GM18507 (cell line): ENCODE measurements around the gene DSTYK.

Experiments
- DNase-seq: peaks from one replicate; pipeline ENCODE4 v3.0.0; 2011; ENCODE audit warnings: low read depth; ENCODE audit not compliant: insufficient read length; ENCODE audit errors: extremely low spot score
- FAIRE-seq: peaks from 2 replicates; lab custom pipeline; 2011; peaks lifted over from hg19 to GRCh38; lab: Jason Lieb, UNC

The DSTYK gene

DNA sequence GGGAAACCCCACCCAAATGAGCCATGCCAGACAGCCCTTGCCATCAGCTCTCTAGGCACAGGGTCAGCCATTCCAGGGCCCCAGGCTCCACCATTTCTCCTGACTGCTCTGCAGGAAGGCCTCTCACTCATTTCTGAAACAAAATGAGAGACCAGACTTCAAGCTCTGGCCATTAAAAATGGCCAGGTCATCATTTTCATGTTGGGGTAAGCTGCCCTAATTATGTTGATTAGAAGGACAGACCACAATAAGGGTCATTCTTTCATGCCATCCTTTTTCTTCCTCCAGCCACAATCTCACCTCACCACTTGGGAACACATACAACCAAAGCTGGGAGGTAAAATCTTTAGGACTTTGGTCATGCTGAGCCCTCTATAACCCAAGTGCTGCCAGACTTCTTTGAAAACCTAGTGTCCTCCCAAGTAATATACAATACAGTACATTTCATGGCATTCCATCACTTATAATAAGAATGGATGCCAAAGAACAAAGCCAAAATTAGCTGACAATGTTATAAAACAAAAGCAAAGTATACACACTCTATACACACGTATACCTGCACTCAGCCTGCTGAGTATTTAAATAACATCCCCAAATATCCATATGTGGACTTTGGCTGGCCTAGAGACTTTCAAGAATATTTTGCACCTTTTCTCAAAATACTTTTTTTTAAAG, 67.3 kb downstream of the DSTYK start:
- FAIRE-seq (no peak), DNase-seq (no peak)

DNA sequence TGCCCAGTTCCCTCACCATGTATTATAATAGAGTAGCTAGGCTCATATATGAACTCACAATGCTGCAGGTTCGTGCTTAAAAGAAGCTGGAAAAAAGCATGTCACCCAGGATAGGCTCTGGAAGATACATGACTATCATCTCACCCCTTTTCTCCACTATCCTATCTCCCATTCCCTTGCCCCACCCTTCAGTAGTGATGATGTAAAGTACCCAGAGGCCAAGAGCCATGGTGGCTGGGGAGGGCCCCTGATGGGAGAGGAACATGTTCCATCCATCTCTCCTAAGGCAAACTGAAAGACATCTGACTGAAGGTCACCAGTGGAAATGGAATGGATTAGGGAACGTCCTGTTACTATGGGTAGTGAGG, 69.4 kb downstream of the DSTYK start:
- DNase-seq (no peak), FAIRE-seq (no peak)

DNA sequence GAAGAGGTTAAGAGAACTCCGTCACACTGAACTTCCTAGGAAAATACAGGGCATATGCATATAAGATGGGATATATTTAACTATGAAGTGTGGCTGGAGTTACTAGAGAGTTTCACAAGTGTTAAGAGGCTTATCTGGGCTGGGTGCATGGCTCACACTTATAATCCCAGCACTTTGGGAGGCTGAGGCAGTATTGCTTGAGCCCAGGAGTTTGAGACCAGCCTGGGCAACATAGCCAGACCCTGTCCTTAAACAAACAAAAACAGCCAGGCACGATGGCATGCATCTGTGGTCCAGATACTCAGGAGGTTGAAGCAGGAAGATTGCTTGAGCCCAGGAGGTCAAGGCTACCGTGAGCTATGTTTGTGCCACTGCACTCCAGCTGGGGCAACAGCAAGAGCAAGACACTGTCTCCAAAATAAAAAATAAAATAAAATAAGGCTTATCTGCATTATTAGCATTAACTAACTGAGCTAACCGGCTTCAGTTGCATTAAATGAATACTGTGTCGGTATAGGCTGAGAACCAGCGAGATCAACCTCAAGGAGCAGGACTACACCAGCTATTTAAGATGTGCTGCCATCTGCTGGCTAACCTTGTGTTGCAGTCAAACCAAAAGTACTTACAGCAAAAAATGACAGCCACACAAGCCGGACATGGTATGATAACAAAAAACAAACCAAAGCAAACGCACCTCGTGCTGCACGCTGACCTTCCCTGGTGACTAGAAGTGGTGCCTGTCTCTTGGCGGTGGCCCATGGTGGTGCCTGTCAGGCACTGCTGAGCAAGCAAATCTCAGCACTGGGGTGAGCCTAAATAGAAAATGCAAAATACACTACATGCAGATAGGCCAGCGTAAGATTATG, 70.0 kb downstream of the DSTYK start:
- DNase-seq (peak; percentile 32), FAIRE-seq (peak; percentile 58)

DNA sequence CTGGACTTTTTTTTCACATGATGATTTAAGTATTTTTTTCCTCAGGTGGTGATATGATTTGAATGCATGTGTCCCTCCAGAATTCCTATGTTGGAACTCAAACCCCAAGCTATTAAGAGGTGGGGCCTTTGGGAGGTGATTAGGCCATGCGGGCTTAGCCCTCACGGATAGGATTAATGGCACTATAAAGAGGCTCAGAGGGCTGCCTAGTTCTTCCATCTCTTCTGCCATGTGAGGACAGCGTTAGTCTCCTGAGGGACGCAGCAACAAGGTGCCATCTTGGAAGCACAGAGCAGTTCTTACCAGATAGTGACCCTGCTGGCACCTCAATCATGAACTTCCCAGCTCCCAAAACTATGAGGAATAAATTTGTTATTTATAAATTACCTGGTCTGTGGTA, 71.4 kb downstream of the DSTYK start:
- DNase-seq, result no peak
- no peak for FAIRE-seq

DNA sequence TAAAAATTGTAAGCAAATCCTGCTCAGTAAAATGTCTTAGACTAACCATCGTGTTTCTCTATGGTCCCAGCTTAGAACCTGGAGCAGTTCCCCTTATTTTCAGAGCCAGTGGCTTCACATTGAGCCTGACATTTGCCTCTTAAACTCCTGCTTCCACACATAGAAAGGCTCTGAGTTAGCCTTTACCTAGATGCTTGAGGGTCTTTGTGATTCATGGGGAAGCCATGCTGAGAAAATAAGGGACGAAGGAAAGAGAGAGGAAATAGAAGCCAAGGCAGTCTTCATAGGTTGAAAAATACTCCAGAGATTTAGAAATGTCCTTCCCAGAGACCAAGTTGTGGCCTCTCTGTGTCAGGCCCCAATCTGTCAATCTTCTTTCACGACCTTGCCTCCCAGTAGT, 73.6 kb downstream of the DSTYK start:
- FAIRE-seq (no peak), DNase-seq (no peak)

DNA sequence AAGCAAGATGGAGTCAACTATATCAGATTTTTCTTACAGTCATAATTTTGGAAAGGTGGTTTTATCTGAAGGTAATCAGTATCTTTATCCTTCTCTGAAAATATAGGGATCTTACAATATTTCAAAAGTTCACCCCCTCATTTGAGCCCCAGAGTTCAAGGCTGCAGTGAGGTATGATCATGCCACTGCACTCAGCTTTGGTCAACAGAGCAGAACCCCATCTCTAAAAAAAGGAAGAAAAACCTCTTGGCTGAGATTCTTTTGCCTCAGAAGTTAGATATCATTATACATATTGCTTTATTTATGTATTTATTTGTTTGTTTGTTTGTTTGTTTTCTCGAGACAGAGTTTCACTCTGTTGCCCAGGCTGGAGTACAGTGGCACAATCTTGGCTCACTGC, 78.2 kb downstream of the DSTYK start:
- DNase-seq (no peak), FAIRE-seq (no peak)

DNA sequence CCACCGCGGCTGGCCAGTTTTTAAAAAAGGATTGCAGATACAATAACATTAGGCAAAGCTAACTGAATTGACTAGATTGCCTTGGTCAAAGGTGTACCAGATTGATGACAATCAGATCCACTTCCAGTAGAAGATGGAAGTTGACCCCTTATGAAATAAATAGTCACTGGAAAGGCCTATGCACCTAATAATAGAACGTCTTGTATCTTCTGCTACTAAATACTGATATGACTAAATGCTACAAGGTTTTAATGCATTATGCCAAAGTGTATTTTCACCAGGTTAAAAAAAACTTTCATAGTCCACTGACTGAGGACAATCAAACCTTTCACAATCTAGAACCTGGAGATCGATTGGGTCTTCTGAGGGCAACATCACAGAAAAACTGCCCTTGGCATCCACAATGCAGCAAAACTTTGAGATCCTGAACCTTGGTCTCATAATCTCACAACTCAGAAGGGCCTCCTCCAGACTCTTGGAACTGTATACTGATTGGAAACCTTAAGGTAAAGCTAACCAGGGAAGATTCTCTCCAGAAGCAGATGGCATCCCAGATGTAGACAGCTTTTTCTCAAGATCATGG, 82.0 kb downstream of the DSTYK start:
- DNase-seq (no peak), FAIRE-seq (no peak)

DNA sequence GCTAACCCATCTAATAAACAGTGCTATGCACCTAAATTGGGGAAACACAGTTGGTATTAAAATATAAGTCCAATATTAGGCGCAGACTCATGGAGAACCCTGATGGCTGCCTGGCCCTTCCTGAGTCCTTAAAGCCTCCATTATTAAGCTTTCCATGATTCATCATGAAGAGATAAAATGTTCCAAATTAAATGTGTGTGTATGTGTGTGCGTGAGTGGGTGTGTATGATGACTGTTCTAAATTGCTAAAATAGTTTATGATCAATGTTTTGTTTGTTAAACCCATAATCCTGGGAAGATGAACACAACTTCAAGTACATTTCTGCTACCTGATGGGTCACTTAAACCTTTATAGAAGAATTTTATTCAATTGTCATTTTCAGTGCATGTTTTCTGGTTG, 83.5 kb downstream of the DSTYK start:
- no peak for FAIRE-seq

DNA sequence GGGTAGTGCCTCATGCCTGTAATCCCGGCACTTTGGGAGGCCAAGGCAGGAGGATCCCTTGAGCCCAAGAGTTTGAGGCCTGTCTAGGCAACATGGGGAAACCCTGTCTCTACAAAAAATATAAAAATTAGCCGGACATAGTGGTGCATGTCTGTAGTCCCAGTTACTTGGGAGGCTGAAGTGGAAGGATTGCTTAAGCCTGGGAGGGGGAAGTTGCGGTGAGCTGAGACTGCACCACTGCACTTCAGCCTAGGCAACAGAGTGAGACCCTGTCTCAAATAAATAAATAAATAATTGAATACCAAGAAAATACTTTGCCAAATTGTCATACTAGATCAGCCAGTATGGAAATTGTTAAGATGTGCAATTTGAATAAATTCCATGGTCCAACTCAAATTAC, 83.9 kb downstream of the DSTYK start:
- no peak for DNase-seq
- no peak for FAIRE-seq

More for the DNA sequence above, 83.5 kb downstream of the DSTYK start:
- DNase-seq, result no peak

DNA sequence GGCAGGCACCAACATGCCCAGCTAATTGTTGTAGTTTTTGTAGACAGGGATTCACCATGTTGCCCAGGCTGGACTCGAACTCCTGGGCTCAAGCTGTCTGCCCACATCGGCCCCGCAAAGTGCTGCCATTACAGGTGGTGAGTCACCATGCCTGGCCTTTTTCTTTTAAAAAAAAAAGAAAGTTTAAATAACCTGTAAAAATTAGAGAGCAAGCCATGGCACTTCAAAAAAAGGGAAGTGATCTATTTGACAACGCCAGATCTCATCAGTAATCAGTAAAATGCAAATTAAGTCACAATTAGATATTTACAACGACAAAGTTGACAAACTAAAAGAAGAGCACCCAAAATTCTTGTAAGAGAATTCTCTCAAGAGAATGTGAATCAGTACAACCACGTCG, 86.8 kb downstream of the DSTYK start:
- DNase-seq (no peak), FAIRE-seq (peak; percentile 60)

DNA sequence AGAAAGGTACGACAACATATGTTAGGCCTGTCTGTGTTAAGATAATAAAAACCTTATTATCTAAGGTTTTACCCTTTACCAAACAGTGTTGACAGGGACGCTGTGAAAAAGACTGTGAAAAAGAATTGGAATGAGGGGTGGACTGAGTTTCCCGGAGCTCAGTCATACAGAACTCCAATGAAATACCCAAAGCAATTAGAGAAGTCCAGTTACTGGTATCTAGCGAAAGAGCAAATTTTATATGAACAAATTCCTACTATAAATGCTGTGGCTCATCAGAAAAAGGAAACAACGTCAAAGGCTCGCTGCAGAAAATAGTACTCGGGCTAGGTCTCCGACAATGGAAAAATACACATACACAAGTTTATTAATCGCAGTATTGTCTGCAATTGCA, 89.0 kb downstream of the DSTYK start:
- no peak for FAIRE-seq
- DNase-seq, result no peak

DNA sequence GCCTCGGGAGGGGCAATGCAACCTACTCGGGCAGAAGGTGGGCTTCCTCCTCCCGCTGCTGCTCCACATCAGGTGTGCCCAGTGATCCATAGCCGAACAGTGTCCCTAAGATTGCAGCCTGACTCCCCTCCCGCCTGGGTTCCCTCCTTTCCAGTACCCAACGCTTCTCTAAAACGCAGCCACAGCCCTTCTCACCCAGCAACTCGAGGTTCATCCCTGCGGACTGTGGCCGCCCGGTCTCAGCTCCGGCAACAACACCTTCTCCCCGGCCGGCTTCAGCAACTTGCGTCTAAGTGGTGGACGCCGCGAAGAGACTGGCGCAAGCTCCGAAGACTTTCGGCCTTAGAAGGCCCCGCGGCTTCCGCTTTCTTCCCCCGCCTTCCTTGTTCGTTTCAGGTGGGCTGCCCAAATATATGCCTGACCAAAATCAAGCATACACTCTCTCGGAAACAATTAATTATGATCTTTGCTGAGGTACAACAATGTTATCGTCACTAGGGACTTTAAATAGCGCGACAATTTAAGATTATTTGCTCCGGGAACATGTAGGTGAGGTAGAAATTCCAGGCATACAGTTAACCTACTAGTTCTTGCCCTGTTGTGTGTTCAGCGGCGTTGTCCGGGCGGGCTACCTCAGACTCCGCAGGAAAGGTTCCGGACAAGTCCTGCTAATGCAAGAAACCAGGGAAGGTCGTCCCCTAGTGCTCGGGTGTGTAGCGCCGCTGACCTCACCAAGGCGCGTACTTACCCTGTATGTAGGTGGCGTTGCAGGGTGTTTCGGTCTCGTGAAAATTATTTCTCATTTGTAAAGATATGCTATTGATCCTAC, 89.6 kb downstream of the DSTYK start, which contains the start of gene RBBP5:
RBBP5 (minus strand) TSS at position 319 of the 829 bp plus-strand sequence; CDS start at position 214, 105 bp downstream.
- DNase-seq (peak; percentile 84), FAIRE-seq (peak; percentile 96)

DNA sequence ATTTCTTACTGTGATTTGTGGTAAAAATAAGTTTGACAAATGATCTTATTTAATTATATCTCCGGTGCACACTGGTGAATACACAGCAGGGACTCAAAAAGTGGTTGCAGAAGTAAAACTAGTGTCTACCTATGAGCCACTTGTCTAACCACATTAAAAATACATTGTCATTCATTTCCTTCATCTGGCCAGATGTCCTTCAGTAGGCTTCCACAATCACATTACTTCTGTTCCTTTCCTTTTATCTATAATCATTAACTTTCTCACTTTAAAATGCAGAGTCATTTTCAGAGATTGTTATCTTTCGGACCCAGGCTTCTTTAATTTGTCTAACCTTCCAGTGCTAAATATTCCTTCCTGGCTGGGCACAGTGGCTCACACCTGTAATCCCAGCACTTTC, 92.8 kb downstream of the DSTYK start:
- no peak for DNase-seq

DNA sequence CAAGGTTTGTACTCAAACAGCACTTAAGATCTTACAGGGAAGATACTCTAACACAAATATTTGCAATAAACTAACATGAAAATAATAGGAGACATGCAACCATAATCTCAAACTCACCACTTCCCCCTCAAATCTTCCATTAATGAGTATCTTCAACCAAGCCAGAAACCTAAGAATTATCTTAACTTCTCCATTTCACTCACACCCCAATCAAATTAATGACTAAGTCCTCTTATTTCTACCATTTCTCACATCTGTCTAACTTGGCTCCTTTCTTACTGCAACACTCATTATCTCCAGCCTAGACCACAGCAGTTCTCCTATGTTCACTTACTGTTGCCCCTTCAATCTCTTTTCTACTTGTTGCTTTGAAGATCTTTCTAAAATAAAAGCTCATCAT, 100.1 kb downstream of the DSTYK start:
- FAIRE-seq (no peak), DNase-seq (no peak)

More for the DNA sequence above, 92.8 kb downstream of the DSTYK start:
- FAIRE-seq, result no peak

DNA sequence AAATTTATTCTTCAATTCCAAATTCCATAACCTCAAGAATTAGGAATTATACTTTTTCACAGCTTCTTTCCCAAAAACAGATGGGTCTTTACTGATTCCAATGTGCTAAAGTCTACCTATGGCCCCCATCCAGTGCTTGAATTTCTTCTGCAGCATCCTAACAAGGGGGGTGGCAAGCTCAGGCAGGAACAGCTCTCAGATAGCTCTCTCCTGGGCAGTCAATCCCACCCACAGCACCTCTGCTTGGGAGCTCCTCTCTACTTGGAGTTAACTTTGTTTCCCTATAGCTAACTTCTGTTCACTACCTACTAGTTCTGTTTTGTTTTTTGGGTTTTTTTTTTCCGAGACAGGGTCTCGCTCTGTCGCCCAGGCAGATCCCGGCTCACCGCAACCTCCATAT, 101.8 kb downstream of the DSTYK start:
- FAIRE-seq (no peak), DNase-seq (no peak)

DNA sequence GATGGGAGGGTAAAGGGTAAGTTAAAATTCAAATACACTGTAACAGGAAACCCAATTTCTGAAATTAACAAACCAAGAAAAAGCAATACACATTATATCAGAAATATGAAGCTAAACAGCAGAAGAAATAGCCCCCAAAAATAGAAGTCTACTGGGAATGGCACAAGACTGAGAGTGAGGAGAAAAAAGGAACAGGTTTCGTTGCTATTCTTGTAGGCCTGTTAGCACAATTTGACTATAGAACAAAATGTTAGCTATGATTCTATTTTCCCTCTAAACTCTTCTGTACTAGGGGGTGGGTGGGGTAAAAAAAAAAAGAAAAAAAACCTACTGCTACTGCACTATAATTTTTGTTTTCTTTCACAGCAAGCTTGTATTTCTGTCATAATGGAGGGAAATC, 102.2 kb downstream of the DSTYK start:
- no peak for FAIRE-seq

DNA sequence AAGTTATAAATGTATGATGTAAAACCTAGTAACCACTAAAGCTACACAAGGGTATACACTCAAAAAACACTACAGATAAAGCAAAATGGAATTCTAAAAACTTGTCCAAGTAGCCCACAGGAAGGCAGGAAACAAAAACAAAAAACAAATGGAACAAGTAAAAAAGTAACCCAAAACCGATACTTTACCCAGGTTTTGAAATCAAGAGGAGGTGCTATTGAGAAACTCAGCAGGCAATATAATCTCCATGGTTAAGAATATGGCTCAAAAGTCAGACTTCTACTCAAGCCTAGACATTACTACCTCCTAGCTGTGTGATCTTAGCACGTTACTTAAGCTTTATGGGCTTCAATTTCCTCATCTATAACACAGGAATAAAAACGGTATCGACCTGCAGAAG, 103.0 kb downstream of the DSTYK start:
- DNase-seq (no peak), FAIRE-seq (no peak)

More for the DNA sequence above, 102.2 kb downstream of the DSTYK start:
- DNase-seq, result no peak

DNA sequence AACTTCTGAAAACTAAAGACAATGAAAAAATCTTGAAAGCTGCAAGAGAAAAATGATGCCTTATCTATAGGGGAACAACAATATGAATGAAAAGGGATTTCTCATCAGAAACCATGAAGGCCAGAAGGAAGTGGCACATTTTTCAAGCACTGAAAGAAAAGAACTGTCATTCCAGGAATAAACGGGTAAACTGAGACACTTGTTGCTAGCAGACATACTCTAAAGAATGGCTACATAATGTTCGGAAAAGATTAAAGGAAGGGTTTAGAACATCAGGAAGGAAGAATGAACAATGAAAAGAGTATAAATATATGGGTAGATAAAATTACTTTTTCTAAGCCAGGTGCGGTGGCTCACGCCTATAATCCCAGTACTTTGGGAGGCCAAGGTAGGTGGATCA, 104.2 kb downstream of the DSTYK start:
- no peak for DNase-seq
- FAIRE-seq, result no peak

DNA sequence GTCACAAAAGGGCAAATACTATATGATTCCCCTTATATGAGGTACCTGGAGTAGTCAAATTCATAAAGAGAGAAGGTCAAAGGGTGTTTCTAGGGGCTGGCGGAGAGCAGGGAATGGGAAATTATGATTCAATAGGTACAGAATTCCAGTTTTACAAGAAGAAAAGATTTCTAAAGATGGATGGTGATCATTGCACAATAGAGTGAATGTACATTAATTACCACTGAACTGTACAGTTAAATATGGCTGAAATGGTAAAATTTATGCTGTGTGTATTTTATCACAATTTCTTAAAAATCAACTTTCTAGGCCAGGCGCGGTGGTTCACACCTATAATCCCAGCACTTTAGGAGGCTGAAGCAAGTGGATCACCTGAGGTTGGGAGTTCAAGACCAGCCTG, 109.1 kb downstream of the DSTYK start:
- no peak for FAIRE-seq
- no peak for DNase-seq

DNA sequence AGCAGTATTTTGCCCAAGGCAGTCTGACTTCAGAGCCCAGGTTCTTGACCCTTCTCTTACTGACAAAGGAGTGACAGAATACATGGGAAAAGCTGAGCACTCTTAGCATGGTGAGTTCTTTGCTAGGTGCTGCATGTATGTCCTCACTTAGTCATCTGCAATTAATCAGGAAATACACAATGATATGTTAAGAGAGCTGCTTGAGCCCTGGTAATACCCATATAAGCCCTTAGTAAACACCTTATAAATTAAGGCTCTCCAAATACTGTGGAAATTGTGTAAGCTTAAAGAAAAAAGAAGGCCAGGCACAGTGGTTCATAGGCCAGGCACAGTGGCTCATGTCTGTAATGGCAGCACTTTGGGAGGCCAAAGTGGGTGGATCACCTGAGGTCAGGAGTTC, 113.3 kb downstream of the DSTYK start:
- FAIRE-seq (no peak), DNase-seq (no peak)
